HAP-1 (cell line): ENCODE data around the gene ANGEL2.

ENCODE experiments used
- DNase-seq, 2 experiments: peaks; one replicate each; pipeline ENCODE4 v3.0.0-alpha.2; 2016 to 2020; ENCODE audit warnings: low spot score in 2 of 2
- H3K27me3 ChIP-seq: fragments of 250-450 bp; sonication (Bioruptor Pico); 2 replicates; pipeline ENCODE4 v1.5.1; 2020; ENCODE audit warnings: low read depth, mild to moderate bottlenecking, moderate library complexity
- H3K36me3 ChIP-seq: fragments of 250-450 bp; sonication (Bioruptor Pico); replicated peaks from 2 replicates; pipeline ENCODE4 v1.5.1; 2020; ENCODE audit warnings: mild to moderate bottlenecking
- H3K4me1 ChIP-seq: fragments of 250-450 bp; sonication (Bioruptor Pico); 2 replicates; pipeline ENCODE4 v1.5.1; 2020; ENCODE audit warnings: mild to moderate bottlenecking
- H3K4me3 ChIP-seq: fragments of 250-450 bp; sonication (Bioruptor Pico); 2 replicates; pipeline ENCODE4 v1.5.1; 2020; ENCODE audit warnings: mild to moderate bottlenecking, moderate library complexity
- H3K9me3 ChIP-seq: fragments of 250-450 bp; sonication (Bioruptor Pico); 2 replicates; pipeline ENCODE4 v1.5.1; 2020; ENCODE audit warnings: mild to moderate bottlenecking, moderate library complexity
- in situ Hi-C: fragments of 300-500 bp; cut with MboI; formaldehyde crosslinking; loops from 3 replicates; pipeline ENCODE4 v1.14.3; 2020; ENCODE audit warnings: low sequenced_read_pairs, inconsistent platforms, mixed read lengths

The ANGEL2 gene

GRCh38 chr1:212946872-212947271, 68.8 kb downstream of the ANGEL2 start:
- Histone ChIP-seq H3K9me3 (peaks cover 8% of the 10 kb centered on the region), H3K36me3 (no peaks in the 10 kb centered on the region), H3K4me3 (no peak overlapping the region), H3K4me1 (peaks cover 5% of the 10 kb centered on the region), H3K27me3 (no peaks in the 10 kb centered on the region)
- DNase-seq: no peak
- in situ Hi-C loops: no loop called here

- Histone ChIP-seq H3K27me3 (no peaks in the 10 kb centered on the region), H3K9me3 (peaks cover 8% of the 10 kb centered on the region), H3K4me1 (peaks cover 3% of the 10 kb centered on the region), H3K4me3 (no peak overlapping the region), H3K36me3 (no peaks in the 10 kb centered on the region)
- DNase-seq: no peak
- in situ Hi-C loops: no loop called here
Observed at GRCh38 chr1:212945463-212946160, 70.1 kb downstream of the ANGEL2 start.

- no peaks in the 10 kb centered on the region for H3K27me3 ChIP-seq
- no peaks in the 10 kb centered on the region for H3K36me3 ChIP-seq
- DNase-seq: no peak
- in situ Hi-C loops: no loop called here
- peaks cover 8% of the 10 kb centered on the region for H3K9me3 ChIP-seq
- H3K4me1 ChIP-seq: peaks cover 2% of the 10 kb centered on the region
- no peak overlapping the region for H3K4me3 ChIP-seq
Observed at GRCh38 chr1:212945056-212945455, 70.6 kb downstream of the ANGEL2 start.

- H3K4me1 ChIP-seq: no peaks in the 10 kb centered on the region
Observed at GRCh38 chr1:212944229-212944901, 71.3 kb downstream of the ANGEL2 start.

GRCh38 chr1:212943393-212943710, 72.3 kb downstream of the ANGEL2 start:
- H3K4me1 ChIP-seq: no peaks in the 10 kb centered on the region
- DNase-seq: no peak
- peaks cover 3% of the 10 kb centered on the region for H3K9me3 ChIP-seq
- no peak overlapping the region for H3K4me3 ChIP-seq
- H3K27me3 ChIP-seq: no peaks in the 10 kb centered on the region
- in situ Hi-C loops: no loop called here
- H3K36me3 ChIP-seq: no peaks in the 10 kb centered on the region

More at GRCh38 chr1:212944229-212944901, 71.3 kb downstream of the ANGEL2 start:
- Histone ChIP-seq H3K36me3 (no peaks in the 10 kb centered on the region), H3K4me3 (no peak overlapping the region), H3K27me3 (no peaks in the 10 kb centered on the region), H3K9me3 (peaks cover 8% of the 10 kb centered on the region)
- no peak for DNase-seq
- in situ Hi-C loops: no loop called here

GRCh38 chr1:212942679-212943392, 72.8 kb downstream of the ANGEL2 start:
- H3K36me3 ChIP-seq: no peaks in the 10 kb centered on the region
- H3K27me3 ChIP-seq: no peaks in the 10 kb centered on the region
- H3K4me3 ChIP-seq: no peak overlapping the region
- DNase-seq: no peak
- H3K4me1 ChIP-seq: no peaks in the 10 kb centered on the region
- in situ Hi-C loops: no loop called here
- no peaks in the 10 kb centered on the region; the same call in 1 of the 2 replicates for H3K9me3 ChIP-seq
